ENCODE measurements around the gene GPAM.

DNA sequence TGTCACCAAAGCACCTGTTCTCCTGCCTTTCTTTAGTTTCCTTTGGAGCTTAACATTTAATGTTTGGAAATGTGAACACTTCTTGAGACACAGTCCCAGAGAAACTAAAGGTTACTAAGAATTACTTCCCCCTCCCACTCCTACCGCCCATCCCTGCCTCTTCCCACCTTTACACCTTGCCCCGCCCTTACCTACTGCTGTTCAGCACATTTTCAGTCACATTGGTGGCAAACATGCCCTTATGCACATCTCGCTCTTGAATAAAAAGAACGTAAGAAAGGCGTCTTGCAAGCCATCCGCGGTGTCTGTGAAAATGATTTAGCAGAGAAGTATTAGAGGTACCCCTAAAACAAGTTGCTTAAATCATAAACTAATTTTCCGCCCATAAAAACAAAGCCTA lies 8.2 kb downstream of the GPAM start:
- TF ChIP-seq POLR2AphosphoS2 (IDR thresholded peaks at IDR 0.05; ENCODE audit: low read length) (no peak), E2F8 (IDR thresholded peaks at IDR 0.05; ENCODE audit: low read depth, partially characterized antibody) (no peak), SPI1 (IDR thresholded peaks at IDR 0.05; ENCODE audit: borderline replicate concordance, low read depth, low read length) (no peak), BHLHE40 (IDR thresholded peaks at IDR 0.05; ENCODE audit: low read length) (no peak), TAF1 (IDR thresholded peaks at IDR 0.05; ENCODE audit: control insufficient read depth, extremely low read depth, insufficient read depth, low read length, severe bottlenecking) (no peak), MAFF (IDR thresholded peaks at IDR 0.05; ENCODE audit: low read length) (no peak), BRD4 (IDR thresholded peaks at IDR 0.05) (no peak)

Data from K562 (cell line).